ENCODE measurements around the gene PRKN. TPM values are rescaled to one million over a fixed set of nuclear protein-coding genes. Genes with fewer than 3 reads are reported as not detected.

The PRKN gene
- total RNA-seq, 1 experiment from 2014 or later, result 2.0 TPM

DNA sequence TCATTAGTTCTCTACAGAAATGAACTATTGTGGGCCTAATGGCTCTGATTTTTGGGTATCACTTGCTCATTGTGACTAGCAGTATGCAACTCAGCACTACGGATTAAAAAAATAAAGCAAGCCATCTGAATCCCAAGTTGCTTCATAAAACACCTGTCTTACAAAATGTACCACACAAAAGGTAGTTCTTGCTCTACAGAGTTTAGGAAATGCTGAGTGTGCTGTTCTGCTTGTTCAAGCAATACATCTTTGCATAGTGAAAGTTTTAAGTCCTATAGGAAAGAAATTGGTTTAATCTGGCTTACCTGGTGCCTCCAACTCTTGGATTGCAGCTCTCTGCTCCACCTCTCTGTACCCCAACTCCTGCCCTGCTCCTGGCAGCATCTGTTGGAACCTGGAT is 1187.0 kb downstream of the PRKN start:
- Histone ChIP-seq H3K23ac (ENCODE audit: insufficient read length, low read depth, low read length) (no peak overlapping the region), H2BK120ac (ENCODE audit: low read depth, low read length, poor library complexity, severe bottlenecking) (no peak overlapping the region), H3K14ac (ENCODE audit: insufficient read depth, low read length) (no peak overlapping the region), H2BK15ac (ENCODE audit: low read depth, low read length) (no peak overlapping the region), H3K4ac (ENCODE audit: low read depth, low read length) (no peak overlapping the region), H3K9me3 (ENCODE audit: control insufficient read depth, low read depth, low read length) (no peaks in the 10 kb centered on the region), H4K20me1 (ENCODE audit: control insufficient read depth, insufficient read depth, insufficient read length) (no peaks in the 10 kb centered on the region), H2BK12ac (ENCODE audit: insufficient read length, low read depth, low read length) (no peak overlapping the region), H3K23me2 (ENCODE audit: insufficient read length, low read depth, low read length, poor library complexity, severe bottlenecking) (no peaks in the 10 kb centered on the region), H3K27me3 (ENCODE audit: insufficient read depth, low read length) (no peaks in the 10 kb centered on the region), H2BK5ac (ENCODE audit: insufficient read length, low read length) (no peak overlapping the region), H3K9ac (ENCODE audit: extremely low read depth, insufficient read length, low read length) (no peak overlapping the region), H3K79me1 (ENCODE audit: insufficient read depth, low read depth, low read length, poor library complexity, severe bottlenecking) (no peaks in the 10 kb centered on the region), H3K4me1 (ENCODE audit: insufficient read depth, low read length) (no peaks in the 10 kb centered on the region), H2BK20ac (ENCODE audit: low read depth, low read length, poor library complexity, severe bottlenecking) (no peak overlapping the region), H2AFZ (ENCODE audit: low read length) (no peak overlapping the region), H3K79me2 (ENCODE audit: insufficient read depth, low read length) (no peaks in the 10 kb centered on the region), H4K5ac (ENCODE audit: insufficient read length, low read depth, low read length) (no peak overlapping the region), H3T11ph (ENCODE audit: low read length) (no peak overlapping the region), H4K8ac (replicated peaks; ENCODE audit: insufficient read length, low read depth, low read length) (no peak overlapping the region), H3K56ac (ENCODE audit: insufficient read length, low read depth, low read length) (no peak overlapping the region), H2AK5ac (ENCODE audit: insufficient read length, low read length) (no peak overlapping the region), H3K4me2 (ENCODE audit: insufficient read depth, insufficient read length, low read length) (no peak overlapping the region), H4K91ac (ENCODE audit: insufficient read length, low read depth, low read length) (no peak overlapping the region), H3K27ac (ENCODE audit: insufficient read length, low read depth, low read length) (no peak overlapping the region), H3K18ac (ENCODE audit: insufficient read length, low read depth, low read length) (no peak overlapping the region)
- no CpG with 5 or more reads among the region's 1 CpG for WGBS (ENCODE audit: extremely low coverage, insufficient read length, low lambda C conversion rate)
- Mint-ChIP-seq H3K9me3 (no peaks in the 10 kb centered on the region), H3K27me3 (ENCODE audit: low read depth) (no peaks in the 10 kb centered on the region), H3K36me3 (ENCODE audit: insufficient read depth in 1 of 3, low read depth in 3 of 3) (no peaks in the 10 kb centered on the region), H3K27ac (no peak overlapping the region), H3K4me1 (peaks cover 3 to 5% of the 10 kb centered on the region in 2 experiments; a peak in 2 of 4 replicates), H3K4me3 (no peak overlapping the region)
- DNase-seq, result no peak
- TF ChIP-seq, protein P1, sequence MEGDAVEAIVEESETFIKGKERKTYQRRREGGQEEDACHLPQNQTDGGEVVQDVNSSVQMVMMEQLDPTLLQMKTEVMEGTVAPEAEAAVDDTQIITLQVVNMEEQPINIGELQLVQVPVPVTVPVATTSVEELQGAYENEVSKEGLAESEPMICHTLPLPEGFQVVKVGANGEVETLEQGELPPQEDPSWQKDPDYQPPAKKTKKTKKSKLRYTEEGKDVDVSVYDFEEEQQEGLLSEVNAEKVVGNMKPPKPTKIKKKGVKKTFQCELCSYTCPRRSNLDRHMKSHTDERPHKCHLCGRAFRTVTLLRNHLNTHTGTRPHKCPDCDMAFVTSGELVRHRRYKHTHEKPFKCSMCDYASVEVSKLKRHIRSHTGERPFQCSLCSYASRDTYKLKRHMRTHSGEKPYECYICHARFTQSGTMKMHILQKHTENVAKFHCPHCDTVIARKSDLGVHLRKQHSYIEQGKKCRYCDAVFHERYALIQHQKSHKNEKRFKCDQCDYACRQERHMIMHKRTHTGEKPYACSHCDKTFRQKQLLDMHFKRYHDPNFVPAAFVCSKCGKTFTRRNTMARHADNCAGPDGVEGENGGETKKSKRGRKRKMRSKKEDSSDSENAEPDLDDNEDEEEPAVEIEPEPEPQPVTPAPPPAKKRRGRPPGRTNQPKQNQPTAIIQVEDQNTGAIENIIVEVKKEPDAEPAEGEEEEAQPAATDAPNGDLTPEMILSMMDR (conservative IDR thresholded peaks at IDR 0.05), result no peak
